Neural cell (in vitro differentiated cells): ENCODE results near the gene SACS. TPM values are rescaled to one million over a fixed set of nuclear protein-coding genes. Genes with fewer than 3 reads are reported as not detected.

Experiments used
- polyA plus RNA-seq: library from polyadenylated mRNA; depleted of rRNA; stranded (reverse); fragments of >200 nt; gene quantifications from 2 replicates; pipeline ENCODE4 v1.2.3, GENCODE V29; 2014

The SACS gene
- polyA plus RNA-seq, 1 donor from 2014 or later, result 24.1 TPM

Other genes starting within 250 kb of the SACS start
- 2.3 and 3.3 TPM in 2 replicates for gene TNFRSF19, start 136.7 kb upstream of the SACS start, polyA plus RNA-seq